Left lung (tissue), 10 donors: ENCODE results near the gene STXBP5L. TPM values are rescaled to one million over a fixed set of nuclear protein-coding genes. Genes with fewer than 3 reads are reported as not detected.

Experiments used
- ATAC-seq: fragments of 200-7000 bp; cut with Tn5 transposase; one replicate; pipeline ENCODE4 v1.9.1; 2020; ENCODE audit warnings: moderate library complexity
- DNase-seq, 4 donors: peaks; one replicate each; pipeline ENCODE4 v3.0.0-alpha.2; 2013 to 2020
- H3K27ac ChIP-seq, 2 donors: fragments of 200-600 bp; sonication (generic) in 1 of 2; one replicate each; pipeline versions ENCODE4 v1.5.0 to v1.8.0; 2020 to 2021
- H3K27me3 ChIP-seq, 2 donors: fragments of 200-600 bp; sonication (generic) in 1 of 2; one replicate each; pipeline versions ENCODE4 v1.5.0 to v1.8.0; 2020 to 2021
- H3K36me3 ChIP-seq, 2 donors: fragments of 200-600 bp; sonication (generic) in 1 of 2; one replicate each; pipeline versions ENCODE4 v1.5.0 to v1.8.0; 2020 to 2021
- H3K4me1 ChIP-seq, 2 donors: fragments of 200-600 bp; one replicate each; pipeline ENCODE4 v1.8.0; 2021
- H3K4me3 ChIP-seq, 2 donors: fragments of 200-600 bp; sonication (generic) in 1 of 2; one replicate each; pipeline versions ENCODE4 v1.5.0 to v1.8.0; 2020 to 2021; ENCODE audit warnings: mild to moderate bottlenecking in 1 of 2
- H3K9me3 ChIP-seq, 2 donors: fragments of 200-600 bp; sonication (generic) in 1 of 2; one replicate each; pipeline versions ENCODE4 v1.5.0 to v1.8.0; 2020 to 2021
- intact Hi-C, 2 donors: fragments of 100-400 bp; cut with DNase I; formaldehyde crosslinking; loops; one replicate each; pipeline versions ENCODE4 v1.11.2 to v1.14.2; 2022
- polyA plus RNA-seq, 6 donors: library from polyadenylated mRNA; unstranded; fragments of 120-200 nt; gene quantifications; one replicate each; pipeline ENCODE4 v1.2.1, GENCODE V29; 2013; ENCODE audit not compliant: insufficient read length in 6 of 6
- total RNA-seq, 2 donors: library from RNA; stranded (reverse); fragmentation: NEBNext Ultra II Directional; extraction: Animal tissue kit (Norgen Biotek cat#: 25700); gene quantifications; one replicate each; pipeline ENCODE4 v1.2.1, GENCODE V29; 2021
- TF ChIP-seq, protein P1 (sequence below), 2 donors: fragments of 200-600 bp; sonication (generic) in 1 of 2; IDR thresholded peaks; one replicate each; pipeline versions ENCODE4 v1.5.0 to v1.8.0; 2021; ENCODE audit warnings: antibody characterized with exemption in 2 of 2
- donor health status: DM: no; HTN: yes; CAD: no.
- donor health status: DM: no; HTN: no; CAD: no.

STXBP5L gene
- total and polyA plus RNA-seq, 8 donors, result 0.14 to 0.41 (median 0.17) TPM; not detected in 2

DNA sequence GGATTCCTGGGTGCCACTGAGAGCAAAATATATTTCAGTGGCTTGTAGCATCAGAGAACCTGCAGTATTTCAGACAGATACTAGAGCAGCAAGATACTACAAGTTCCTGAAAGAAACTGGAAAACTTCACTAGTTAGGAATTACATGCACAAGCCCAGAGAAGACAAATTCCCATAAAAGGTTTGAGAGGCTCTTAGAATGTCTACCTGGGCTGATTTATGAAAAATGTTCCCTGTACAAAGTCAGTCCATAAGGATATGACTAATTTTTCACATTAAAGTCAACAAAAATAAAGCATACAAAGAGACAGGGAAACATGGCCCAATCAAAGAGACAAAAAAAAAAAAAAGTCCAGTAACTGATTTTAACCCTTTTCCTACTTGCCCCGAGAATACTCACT, 335.2 kb downstream of the STXBP5L start:
- Histone ChIP-seq H3K9me3 (no peaks in the 10 kb centered on the region), H3K36me3 (no peaks in the 10 kb centered on the region), H3K4me1 (no peaks in the 10 kb centered on the region), H3K27ac (no peak overlapping the region), H3K27me3 (no peaks in the 10 kb centered on the region), H3K4me3 (no peak overlapping the region)
- intact Hi-C loops, result no loop called here
- ATAC-seq (no peak), DNase-seq (no peak)
- TF ChIP-seq, protein P1, sequence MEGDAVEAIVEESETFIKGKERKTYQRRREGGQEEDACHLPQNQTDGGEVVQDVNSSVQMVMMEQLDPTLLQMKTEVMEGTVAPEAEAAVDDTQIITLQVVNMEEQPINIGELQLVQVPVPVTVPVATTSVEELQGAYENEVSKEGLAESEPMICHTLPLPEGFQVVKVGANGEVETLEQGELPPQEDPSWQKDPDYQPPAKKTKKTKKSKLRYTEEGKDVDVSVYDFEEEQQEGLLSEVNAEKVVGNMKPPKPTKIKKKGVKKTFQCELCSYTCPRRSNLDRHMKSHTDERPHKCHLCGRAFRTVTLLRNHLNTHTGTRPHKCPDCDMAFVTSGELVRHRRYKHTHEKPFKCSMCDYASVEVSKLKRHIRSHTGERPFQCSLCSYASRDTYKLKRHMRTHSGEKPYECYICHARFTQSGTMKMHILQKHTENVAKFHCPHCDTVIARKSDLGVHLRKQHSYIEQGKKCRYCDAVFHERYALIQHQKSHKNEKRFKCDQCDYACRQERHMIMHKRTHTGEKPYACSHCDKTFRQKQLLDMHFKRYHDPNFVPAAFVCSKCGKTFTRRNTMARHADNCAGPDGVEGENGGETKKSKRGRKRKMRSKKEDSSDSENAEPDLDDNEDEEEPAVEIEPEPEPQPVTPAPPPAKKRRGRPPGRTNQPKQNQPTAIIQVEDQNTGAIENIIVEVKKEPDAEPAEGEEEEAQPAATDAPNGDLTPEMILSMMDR (IDR thresholded peaks at IDR 0.05), result no peak

DNA sequence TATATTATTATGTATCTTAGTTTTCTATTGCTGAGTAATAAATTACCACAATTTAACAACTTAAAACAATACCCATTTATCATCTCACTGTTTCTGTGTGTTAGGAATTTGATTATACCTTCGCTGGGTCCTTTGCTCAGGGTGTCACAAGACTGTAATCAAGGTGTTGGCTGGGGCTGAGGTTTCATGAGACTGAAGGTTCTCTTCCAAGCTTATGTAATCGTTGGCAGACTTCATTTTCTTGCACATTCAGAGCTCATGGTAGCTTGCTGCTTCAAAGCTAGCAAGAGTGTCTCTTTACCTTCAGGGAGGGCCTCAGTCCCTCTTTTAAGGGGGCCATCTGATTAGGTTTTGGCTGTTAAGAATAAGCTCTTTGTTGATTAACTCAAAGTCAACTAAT, 344.7 kb downstream of the STXBP5L start:
- H3K36me3 ChIP-seq, result no peaks in the 10 kb centered on the region
- no peak overlapping the region for H3K27ac ChIP-seq
- no peaks in the 10 kb centered on the region for H3K4me1 ChIP-seq
- no peak for DNase-seq
- intact Hi-C loops, result no loop called here
- H3K27me3 ChIP-seq, result no peaks in the 10 kb centered on the region
- ATAC-seq, result no peak
- H3K4me3 ChIP-seq, result no peak overlapping the region
- TF ChIP-seq, protein P1 (IDR thresholded peaks at IDR 0.05), result no peak
- no peaks in the 10 kb centered on the region for H3K9me3 ChIP-seq

GRCh38 chr3:121269389-121269788, 361.4 kb downstream of the STXBP5L start:
- Histone ChIP-seq H3K27me3 (no peaks in the 10 kb centered on the region), H3K36me3 (no peaks in the 10 kb centered on the region), H3K4me1 (no peaks in the 10 kb centered on the region), H3K4me3 (no peak overlapping the region), H3K9me3 (peaks cover 0 to 17% of the 10 kb centered on the region in 2 donors), H3K27ac (no peak overlapping the region)
- intact Hi-C loops, result no loop called here
- ATAC-seq (no peak), DNase-seq (no peak)
- TF ChIP-seq, protein P1 (IDR thresholded peaks at IDR 0.05), result no peak

GRCh38 chr3:121274411-121274810, 366.4 kb downstream of the STXBP5L start:
- peak in 1 of 4 donors; percentile 33 for DNase-seq
- intact Hi-C loops, result no loop called here
- H3K9me3 ChIP-seq, result peaks cover 0 to 30% of the 10 kb centered on the region in 2 donors
- no peak overlapping the region for H3K4me3 ChIP-seq
- H3K36me3 ChIP-seq, result no peaks in the 10 kb centered on the region
- ATAC-seq, result no peak
- H3K4me1 ChIP-seq, result no peaks in the 10 kb centered on the region
- H3K27ac ChIP-seq, result no peak overlapping the region
- no peaks in the 10 kb centered on the region for H3K27me3 ChIP-seq
- TF ChIP-seq, protein P1 (IDR thresholded peaks at IDR 0.05), result no peak

- Histone ChIP-seq H3K36me3 (no peaks in the 10 kb centered on the region), H3K4me3 (no peak overlapping the region), H3K9me3 (peaks cover 0 to 7% of the 10 kb centered on the region in 2 donors), H3K4me1 (no peaks in the 10 kb centered on the region), H3K27ac (no peak overlapping the region), H3K27me3 (no peaks in the 10 kb centered on the region)
- intact Hi-C loops, result no loop called here
- no peak for ATAC-seq
- no peak for DNase-seq
- TF ChIP-seq, protein P1 (IDR thresholded peaks at IDR 0.05), result no peak
Observed at GRCh38 chr3:121295452-121295851, 387.4 kb downstream of the STXBP5L start.
